Brain pericyte (primary cell): ENCODE measurements around the gene UST.
"Not testable (repeated sequence)": the region's sequence is repeated elsewhere in the genome, so short reads cannot be mapped to it uniquely, and the experiment has no call there.

Source experiments
- DNase-seq: peaks from one replicate; pipeline ENCODE4 v3.0.0-alpha.2; 2012; ENCODE audit warnings: low read depth, low spot score

The UST gene

DNA sequence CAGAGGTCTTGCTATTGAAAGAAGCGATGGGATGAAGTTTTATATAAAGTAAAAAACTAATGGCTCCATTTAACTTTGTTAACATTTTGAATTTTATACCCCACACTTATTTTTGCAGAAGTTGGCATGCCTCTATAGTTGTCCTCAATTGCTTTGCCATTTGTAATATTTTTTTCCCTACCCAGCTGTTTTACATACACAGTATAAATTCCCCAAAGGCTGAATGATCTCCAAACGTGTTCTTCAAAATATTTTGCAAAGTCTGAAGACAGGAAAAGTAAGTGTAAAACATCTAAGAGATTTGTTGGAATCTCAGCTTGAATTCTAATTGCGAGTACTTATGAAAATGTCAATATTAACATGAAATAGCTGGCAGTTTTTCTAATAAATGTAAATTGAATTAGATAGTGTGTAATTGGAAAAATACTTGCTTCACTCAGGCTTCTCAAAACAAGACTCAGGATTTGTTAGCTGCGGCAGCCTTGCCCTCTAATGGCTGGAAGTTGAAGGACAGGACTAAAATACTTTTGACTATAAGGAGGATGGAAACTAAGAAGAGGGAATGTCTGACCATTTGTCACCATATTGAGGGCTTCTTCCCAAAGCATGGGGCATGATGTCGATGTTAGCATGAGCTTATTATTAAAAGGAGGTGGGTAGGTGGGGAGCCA lies 226.8 kb downstream of the UST start:
- no peak for DNase-seq

DNA sequence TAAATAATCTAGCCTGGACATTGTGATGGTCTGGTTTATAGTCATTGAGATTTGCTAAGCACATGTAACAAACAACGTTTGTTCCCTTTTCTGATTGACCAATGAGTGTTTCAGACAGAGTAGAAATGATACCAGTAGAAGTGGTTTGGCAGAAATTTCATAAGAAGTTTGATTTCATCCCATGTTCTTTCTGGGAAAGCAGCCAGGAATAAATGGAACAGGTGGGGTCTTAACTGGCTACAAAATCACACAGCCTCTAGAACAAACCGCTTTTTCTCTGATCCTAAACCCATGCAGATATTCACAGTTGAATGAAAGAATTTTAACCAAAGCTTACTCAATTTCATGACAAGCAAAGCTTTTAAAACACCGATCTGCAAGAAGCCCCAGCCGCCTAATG lies 227.5 kb downstream of the UST start:
- DNase-seq, result no peak

DNA sequence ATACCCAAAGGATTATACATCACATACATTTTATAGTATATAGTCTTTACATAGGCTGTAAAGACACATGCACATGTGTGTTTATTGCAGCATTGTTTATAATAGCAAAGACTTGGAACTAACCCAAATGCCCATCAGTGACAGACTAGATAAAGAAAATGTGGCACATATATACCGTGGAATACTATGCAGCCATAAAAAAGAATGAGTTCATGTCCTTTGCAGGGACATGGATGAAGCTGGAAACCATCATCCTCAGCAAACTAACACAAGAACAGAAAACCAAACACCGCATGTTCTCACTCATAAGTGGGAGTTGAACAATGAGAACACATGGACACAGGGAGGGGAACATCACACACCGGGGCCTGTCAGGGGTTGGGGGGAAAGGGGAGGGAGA lies 231.5 kb downstream of the UST start:
- not testable (repeated sequence) for DNase-seq

DNA sequence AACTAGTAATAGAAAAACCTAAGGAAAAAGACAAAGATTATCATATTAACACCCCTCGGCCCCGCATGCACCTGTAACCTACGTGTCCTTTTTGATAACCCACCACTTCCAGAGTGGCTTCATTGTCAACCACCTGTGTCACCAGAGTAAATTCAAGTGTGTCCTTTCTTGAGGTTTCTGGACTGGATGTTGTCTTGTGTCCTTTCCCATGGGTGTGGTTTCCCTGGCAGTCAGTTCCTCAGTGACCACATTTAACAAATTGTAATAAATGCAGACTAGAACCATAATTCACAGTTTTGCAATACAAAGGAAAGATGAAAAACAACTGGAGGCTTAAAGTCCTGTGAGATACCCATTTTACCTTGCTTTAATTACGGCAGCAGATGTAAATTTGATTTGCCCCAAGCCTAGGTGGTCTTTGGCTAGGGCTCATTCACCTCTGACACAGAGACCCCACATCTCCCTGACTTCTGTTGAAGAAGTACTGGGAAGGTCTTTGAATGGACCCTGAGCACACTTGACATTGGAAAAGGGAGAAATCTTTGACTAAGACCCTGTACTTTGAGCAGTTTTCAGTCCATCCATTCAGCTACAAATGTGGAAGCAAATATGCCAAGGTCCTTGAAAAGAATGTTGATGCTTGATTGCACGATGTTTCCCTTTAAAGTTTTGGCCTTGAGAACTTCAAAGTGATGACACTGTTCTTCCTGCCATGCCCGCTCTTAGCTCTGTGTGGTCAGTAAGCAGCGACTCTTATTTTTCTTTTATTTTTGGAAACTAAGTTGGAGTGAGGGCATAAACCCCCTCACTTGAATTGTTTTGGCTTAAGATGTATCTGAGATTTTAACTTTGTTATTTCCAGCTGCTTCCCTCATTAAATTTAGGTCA lies 232.4 kb downstream of the UST start:
- no peak for DNase-seq

DNA sequence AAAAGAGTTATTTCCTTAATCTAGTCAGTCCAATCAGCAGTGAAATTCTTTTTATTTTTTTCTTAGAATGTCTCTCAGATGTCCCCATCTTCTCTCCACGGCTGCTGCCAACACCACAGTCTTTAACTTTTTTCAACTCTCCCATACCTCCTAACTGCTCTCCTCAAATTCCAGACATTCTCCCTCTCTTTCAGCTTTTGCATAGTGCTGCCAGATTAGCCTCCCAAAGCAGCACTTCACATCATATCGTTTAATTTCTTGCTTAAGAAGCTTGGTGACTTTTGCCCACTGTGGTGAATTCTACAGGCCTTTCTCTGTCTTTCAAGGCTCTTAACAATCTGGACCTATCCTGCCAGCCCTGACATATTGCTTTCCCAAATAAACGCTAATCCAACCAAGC lies 233.4 kb downstream of the UST start:
- DNase-seq, result no peak

DNA sequence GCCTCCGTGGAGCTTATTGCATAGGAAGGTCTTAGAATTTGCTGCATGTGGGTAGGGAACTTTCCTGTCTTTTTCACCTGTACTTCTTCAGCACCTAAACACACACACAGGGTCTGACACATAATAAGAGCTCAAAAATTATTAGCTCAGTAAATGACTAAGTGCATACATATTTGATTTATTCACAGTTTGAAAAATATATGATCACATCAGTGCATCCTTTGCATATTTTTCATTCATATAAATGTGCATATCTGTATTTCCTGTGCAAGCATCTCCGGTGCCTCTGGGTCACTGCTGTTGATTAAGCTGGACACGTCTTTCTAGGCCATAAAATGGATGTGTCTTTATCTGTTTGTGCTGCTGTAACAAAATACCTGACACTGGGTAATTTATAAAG lies 234.7 kb downstream of the UST start:
- DNase-seq, result no peak

DNA sequence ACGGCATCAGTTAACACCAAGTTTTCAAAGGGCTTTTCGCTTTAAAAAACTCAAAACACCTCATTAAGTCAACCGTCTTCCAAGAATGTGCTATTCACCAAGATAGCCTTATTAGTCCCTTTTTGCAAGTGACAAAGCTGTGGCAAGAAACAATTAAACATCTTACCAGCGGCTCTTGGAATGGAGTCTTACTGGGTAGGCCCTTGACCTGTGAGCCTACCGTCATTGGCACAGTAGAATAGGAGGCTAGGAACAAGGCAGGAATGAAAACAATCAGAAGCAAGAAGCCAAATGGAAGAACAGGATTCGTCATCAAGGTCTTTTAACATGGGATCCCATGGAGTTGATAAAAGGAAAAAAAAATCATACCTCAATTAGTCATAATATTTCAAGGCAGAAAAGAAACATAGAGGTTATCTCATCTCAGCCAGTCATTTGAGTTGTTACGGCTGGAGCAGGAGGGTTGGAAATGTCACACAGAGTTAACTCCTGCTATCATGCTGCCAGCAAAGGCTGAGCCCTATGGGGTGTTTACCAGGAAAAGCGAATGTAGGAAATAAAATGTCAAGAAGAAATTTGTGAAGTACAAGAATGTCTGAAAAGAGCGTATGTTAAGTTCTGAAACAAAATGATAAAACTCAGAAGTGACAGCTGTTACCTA lies 236.4 kb downstream of the UST start:
- DNase-seq, result no peak

GRCh38 chr6:148983966-148984365 lies 237.1 kb downstream of the UST start:
- DNase-seq, result no peak

DNA sequence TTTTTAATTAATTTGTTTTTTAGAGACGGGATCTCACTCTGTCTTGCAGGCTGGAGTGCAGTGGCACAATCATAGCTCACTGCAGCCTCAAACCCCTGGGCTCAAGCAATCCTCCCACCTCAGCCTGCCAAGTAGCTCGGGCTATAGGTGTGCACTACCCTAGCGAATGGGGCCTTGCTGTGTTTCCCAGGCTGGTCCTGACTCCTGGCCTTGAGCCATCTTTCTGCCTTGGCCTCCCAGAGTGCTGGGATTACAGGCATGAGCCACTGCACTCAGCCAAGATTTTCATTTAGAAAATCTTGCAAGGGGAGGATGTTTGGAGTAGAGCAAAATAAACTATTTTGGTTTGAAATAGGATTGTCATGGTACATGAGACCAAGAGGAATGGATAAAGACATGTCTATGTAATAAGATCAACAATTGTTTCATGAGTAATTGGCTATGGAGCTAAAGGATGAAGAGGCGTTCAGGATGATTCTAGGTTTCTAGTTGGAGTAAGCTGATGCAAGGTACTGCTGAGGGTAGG lies 237.8 kb downstream of the UST start:
- no peak for DNase-seq

GRCh38 chr6:148985499-148985898 lies 238.7 kb downstream of the UST start:
- no peak for DNase-seq

- DNase-seq, result no peak
These were observed 239.8 kb downstream of the UST start for GRCh38 chr6:148986608-148987007.

DNA sequence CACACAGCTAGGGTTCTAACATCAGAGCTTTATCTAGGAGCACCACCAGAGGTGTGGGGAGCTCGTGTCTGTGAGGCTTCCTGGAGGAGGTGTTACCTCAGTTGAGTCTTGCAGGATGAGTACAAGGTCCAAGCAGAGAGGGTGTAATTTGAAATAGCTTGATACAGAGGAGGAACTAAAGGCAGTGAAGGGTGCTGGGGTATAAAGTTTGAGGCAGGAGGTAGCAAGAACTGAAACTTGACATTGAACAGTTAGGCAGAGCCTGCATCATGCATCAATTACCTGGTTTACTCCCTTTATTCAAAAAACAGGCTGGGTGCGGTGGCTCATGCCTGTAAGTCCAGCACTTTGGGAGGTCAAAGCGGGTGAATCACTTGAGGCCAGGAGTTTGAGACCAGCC lies 241.2 kb downstream of the UST start:
- DNase-seq, result no peak

GRCh38 chr6:148989585-148989984 lies 242.8 kb downstream of the UST start:
- no peak for DNase-seq

- DNase-seq, result no peak
These were observed 243.6 kb downstream of the UST start for GRCh38 chr6:148990403-148990802.

DNA sequence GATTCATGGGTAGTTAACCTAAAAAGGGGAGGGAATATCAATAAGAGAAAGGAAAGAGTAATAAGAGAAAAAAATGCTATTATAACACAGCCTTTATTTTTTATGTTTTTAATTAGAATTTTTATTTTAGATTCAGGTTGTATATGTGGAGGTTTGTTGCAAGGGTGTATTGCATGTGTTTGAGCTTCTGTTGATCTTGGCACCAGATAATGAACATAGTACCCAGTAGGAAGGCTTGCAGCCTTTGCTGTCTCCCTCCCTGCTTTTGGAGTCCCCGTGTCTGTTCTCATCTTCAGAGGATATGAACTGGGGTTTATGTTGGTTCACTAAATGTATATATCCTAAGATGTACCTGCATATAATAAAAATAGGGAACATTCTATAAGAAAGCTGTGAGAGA lies 250.0 kb downstream of the UST start:
- DNase-seq, result no peak

DNA sequence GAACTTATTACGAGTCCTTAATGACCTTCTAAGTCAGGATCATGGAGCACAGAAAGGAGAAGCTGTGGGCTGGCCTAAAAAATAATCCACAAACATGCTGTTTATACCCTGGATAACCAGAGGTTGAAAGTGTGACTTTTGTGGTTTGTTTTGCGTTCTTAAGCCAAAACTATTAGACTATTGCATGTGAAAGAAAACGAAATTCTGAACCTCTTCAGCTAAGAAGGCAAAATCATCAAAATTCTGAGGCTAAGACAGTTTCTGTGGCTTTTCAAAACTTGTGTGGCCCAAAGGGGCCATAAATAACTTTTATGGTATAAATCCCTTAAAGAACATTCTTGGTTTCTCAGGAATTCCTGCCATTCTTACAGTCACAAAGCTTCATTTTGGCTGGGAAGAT lies 251.0 kb downstream of the UST start:
- DNase-seq, result no peak

GRCh38 chr6:148998704-148999103 lies 251.9 kb downstream of the UST start:
- no peak for DNase-seq

DNA sequence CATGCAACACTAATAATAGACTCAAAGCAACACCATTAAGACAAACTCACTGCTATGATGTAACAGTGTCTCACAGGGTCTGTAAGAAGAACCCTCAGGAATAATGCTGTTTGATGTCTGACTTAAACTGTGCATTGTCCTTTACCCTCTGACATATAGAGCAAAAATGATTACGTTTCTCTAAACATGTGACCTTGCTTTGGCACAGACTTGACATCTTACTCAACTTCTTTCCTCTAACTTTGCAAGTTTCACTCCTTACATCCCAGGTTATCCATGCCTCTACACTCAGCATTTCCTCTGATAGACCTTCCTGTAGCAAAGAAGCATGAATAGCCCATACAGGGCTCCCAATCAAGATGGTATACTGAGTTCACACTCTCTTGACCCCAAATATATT lies 252.7 kb downstream of the UST start:
- no peak for DNase-seq

- peak; percentile 49 for DNase-seq
These were observed 253.2 kb downstream of the UST start for GRCh38 chr6:148999929-149000468.

DNA sequence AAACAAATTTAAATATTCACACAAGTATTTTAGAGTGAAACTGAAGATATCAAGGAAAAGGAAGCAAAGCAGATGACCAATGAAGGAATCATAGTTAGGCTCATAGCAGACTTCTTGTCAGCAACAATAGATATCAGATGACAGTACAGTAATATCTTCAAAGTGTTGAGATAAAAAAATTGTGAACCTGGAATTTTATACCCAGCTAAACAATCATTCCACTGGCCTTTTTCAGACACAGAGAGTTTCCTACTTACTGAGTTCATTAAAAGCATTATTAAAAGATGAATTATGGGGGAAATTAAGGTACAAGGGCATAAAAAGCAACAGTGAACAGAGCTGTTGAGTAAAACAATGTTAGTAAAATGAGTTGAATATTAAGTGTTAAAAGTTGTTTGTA lies 254.6 kb downstream of the UST start:
- DNase-seq, result no peak

GRCh38 chr6:149003560-149003959 lies 256.7 kb downstream of the UST start:
- no peak for DNase-seq

DNA sequence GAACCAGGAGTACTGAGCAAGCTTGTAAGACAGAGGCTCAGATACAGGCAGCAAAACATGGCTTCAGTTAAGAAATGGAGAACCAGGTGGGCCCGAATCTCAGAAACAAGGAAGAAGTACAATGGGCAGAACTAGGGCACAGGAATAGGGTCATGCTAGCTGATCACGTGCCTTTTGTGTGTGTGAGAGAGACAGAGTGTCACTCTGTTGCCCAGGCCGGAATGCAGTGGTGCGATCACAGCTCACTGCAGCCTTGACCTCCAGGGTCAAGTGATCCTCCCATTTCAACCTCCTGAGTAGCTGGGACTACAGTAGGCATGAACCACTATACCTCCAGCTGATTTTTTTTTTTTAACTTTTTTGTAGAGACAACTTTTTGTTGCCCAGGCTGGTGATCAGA lies 257.8 kb downstream of the UST start:
- DNase-seq, result no peak
